Activated T-cell treated with anti-CD3 and anti-CD28 coated beads, Interleukin-2, amount 50 U/mL, for 72 hours (primary cell): Measurements from ENCODE around the gene MOCS3. TPM values are rescaled to one million over a fixed set of nuclear protein-coding genes. Genes with fewer than 3 reads are reported as not detected.
"Not testable (repeated sequence)": the region's sequence is repeated elsewhere in the genome, so short reads cannot be mapped to it uniquely, and the experiment has no call there.

Experiments
- ATAC-seq, 2 donors: fragments of 150-1000 bp; cut with Tn5 transposase; replicated peaks in 1 of 2; 2 replicates each; pipeline ENCODE4 v1.10.0; 2021; ENCODE audit warnings: moderate library complexity in 2 of 2, mild to moderate bottlenecking in 1 of 2
- DNase-seq, 2 donors: peaks; one replicate each; pipeline ENCODE4 v3.0.0; 2021 to 2022; ENCODE audit warnings: mixed read lengths in 1 of 2
- H3K27ac Mint-ChIP-seq: one replicate; pipeline ENCODE4 v1.8.0; 2022; ENCODE audit warnings: mild to moderate bottlenecking, moderate library complexity, mixed read lengths
- H3K27me3 Mint-ChIP-seq: one replicate; pipeline ENCODE4 v1.8.0; 2022; ENCODE audit warnings: low read depth, mixed read lengths
- H3K36me3 Mint-ChIP-seq, 2 donors: one replicate each; pipeline ENCODE4 v1.8.0; 2022; ENCODE audit warnings: mixed read lengths in 2 of 2, mild to moderate bottlenecking in 1 of 2; ENCODE audit not compliant: insufficient read depth in 2 of 2
- H3K4me1 Mint-ChIP-seq: one replicate; pipeline ENCODE4 v1.8.0; 2022; ENCODE audit warnings: low read depth, mixed read lengths
- H3K4me3 Mint-ChIP-seq, 2 donors: one replicate each; pipeline ENCODE4 v1.8.0; 2022; ENCODE audit warnings: mild to moderate bottlenecking in 2 of 2, mixed read lengths in 2 of 2, moderate library complexity in 2 of 2
- H3K9me3 Mint-ChIP-seq, 2 donors: one replicate each; pipeline ENCODE4 v1.8.0; 2022; ENCODE audit warnings: mixed read lengths in 2 of 2
- total RNA-seq, 2 donors: library from RNA; stranded (reverse); gene quantifications; one replicate each; pipeline ENCODE4 v1.2.3, GENCODE V29; 2022

The MOCS3 gene
- total RNA-seq, 2 donors from 2014 or later, result 4.1 to 4.2 TPM

DNA sequence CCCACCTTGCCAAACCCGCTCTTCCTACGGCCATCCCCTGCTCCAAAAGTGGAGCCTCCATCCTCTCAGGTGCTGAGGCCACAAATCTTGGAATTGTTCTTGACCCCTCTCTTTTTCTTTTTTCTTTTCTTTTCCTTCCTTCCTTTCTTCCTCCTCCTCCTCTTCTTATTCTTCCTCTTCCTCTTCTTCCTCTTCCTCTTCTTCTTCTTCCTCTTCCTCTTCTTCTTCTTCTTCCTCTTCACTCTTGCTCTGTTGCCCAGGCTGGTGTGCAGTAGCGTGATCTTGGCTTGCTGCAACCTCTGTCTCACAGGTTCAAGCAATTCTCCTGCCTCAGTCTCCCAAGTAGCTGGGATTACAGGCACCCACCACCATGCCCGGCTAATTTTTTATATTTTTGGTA lies 19.9 kb downstream of the MOCS3 start:
- not testable (repeated sequence) for H3K36me3 Mint-ChIP-seq, H3K27ac Mint-ChIP-seq, DNase-seq, H3K4me3 Mint-ChIP-seq, H3K9me3 Mint-ChIP-seq, ATAC-seq
- peaks cover 21% of the 10 kb centered on the region for H3K4me1 Mint-ChIP-seq
- H3K27me3 Mint-ChIP-seq, result peaks cover 41% of the 10 kb centered on the region

- ATAC-seq, result peak; percentile 89 to 92
- H3K4me1 Mint-ChIP-seq, result peaks cover 21% of the 10 kb centered on the region
- peak; percentile 61 to 68 for DNase-seq
- peaks cover 0 to 2% of the 10 kb centered on the region in 2 donors for H3K36me3 Mint-ChIP-seq
- no peaks in the 10 kb centered on the region for H3K9me3 Mint-ChIP-seq
- H3K27ac Mint-ChIP-seq, result peak overlapping the region; percentile 82
- H3K4me3 Mint-ChIP-seq, result peak overlapping the region; percentile 50 to 66
- peaks cover 43% of the 10 kb centered on the region for H3K27me3 Mint-ChIP-seq
Measured at GRCh38 chr20:50980071-50980681, 21.6 kb downstream of the MOCS3 start.

DNA sequence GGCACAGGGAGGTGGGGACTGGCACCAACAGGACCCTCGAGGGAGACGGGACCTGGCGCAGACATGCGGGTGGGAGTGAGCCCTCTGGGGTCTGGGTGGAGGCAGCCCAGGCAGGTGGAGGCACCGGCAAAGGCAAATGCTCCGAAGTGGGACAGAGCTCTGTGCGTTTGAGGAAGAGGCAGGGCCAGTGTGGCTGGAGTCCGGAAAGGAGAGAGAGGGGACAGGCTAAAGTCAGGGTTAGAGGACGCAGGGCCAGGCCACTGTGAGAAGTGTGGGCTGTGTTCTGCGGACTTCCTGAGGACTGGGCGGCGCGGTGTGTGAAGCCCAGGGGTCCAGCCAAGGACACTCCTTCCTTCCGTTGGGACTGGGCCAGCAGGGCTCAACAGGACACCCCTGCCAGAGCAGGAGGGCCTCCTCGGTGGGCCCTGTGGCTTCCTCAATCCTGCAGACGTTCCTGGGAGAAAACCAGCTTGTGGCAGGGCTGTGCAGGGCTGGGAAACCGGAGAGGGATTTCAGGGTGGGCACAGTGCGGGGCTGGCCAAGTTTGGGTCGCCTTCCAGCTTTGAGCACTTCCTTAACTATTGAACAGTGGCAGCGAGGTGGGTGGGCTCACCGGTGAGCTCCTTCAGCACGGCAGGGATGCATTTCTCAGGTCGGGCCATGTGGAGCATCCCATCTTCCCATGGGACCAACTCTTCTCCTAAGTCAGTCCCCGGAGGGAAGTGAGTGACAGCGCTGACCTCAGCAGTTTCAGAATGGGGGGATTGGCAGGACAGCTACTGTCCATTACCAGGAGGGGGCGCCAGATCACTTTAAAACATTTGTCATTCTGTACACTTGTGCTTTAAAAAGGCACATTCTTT lies 22.5 kb downstream of the MOCS3 start:
- ATAC-seq (peak; percentile 2 to 21), DNase-seq (peak; percentile 74 to 78)
- Mint-ChIP-seq H3K27me3 (peaks cover 41% of the 10 kb centered on the region), H3K4me1 (peaks cover 21% of the 10 kb centered on the region), H3K4me3 (peak overlapping the region; percentile 41 to 66), H3K27ac (no peak overlapping the region), H3K9me3 (no peaks in the 10 kb centered on the region), H3K36me3 (peaks cover 0 to 2% of the 10 kb centered on the region in 2 donors)

DNA sequence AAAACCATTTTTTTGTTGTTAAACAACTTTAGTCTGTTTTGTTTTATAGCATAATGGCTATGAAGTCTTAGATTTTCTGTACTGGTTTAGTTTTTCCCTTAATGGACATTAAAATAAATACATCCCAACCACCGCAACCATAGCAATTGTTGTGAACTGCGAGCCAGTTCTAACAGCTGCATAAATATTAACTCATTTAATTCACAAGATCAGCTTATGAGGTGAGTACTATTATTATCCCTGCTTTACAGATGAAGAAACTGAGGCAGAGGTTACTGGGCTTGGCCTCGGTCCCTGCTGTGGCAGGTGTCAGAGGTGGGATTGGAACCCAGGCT lies 23.1 kb downstream of the MOCS3 start:
- Mint-ChIP-seq H3K4me1 (peaks cover 21% of the 10 kb centered on the region), H3K27ac (no peak overlapping the region), H3K9me3 (no peaks in the 10 kb centered on the region), H3K36me3 (peaks cover 0 to 2% of the 10 kb centered on the region in 2 donors), H3K4me3 (no peak overlapping the region), H3K27me3 (peaks cover 44% of the 10 kb centered on the region)
- no peak for DNase-seq
- ATAC-seq, result no peak

- Mint-ChIP-seq H3K4me1 (peaks cover 21% of the 10 kb centered on the region), H3K4me3 (no peak overlapping the region), H3K27ac (no peak overlapping the region), H3K27me3 (peaks cover 46% of the 10 kb centered on the region), H3K9me3 (no peaks in the 10 kb centered on the region), H3K36me3 (peaks cover 0 to 2% of the 10 kb centered on the region in 2 donors)
- ATAC-seq (no peak), DNase-seq (no peak)
Measured at GRCh38 chr20:50982363-50982762, 23.7 kb downstream of the MOCS3 start.

- Mint-ChIP-seq H3K27me3 (peaks cover 49% of the 10 kb centered on the region), H3K4me1 (peaks cover 21% of the 10 kb centered on the region), H3K36me3 (peaks cover 0 to 2% of the 10 kb centered on the region in 2 donors), H3K9me3 (no peaks in the 10 kb centered on the region), H3K4me3 (no peak overlapping the region), H3K27ac (no peak overlapping the region)
- no peak for DNase-seq
- no peak for ATAC-seq
Measured at GRCh38 chr20:50983321-50983720, 24.7 kb downstream of the MOCS3 start.

DNA sequence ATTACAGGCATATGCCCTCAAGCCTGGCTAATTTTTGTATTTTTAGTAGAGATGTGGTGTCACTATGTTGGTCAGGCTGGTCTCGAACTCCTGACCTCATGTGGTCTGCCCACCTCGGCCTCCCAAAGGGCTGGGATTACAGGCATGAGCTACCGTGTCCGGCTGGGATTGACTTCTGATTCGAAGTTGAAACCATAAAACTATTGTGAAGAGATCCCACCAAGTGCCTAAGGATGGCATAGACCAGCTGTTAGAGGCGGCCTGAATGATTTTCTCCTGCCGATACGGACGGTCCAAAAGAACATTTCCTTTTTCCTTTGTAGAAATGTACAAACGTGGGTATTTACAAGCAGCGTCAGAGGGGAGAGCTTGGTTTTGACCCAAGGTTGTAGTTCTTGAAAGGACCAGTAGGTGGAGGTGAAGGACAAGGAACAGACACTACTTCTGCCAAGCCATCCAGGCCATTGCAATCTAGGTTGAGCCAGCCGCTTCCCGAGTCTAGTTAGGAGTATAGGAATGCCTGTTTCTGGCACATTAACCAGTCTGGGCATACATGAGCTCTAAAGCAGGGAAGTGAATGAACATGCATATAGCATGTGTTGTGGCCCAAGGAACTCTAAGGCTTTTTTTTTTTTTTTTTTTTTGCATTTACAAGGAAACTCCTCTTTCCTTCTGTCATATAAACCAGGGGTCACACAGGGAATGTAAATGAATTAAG lies 29.0 kb downstream of the MOCS3 start:
- Mint-ChIP-seq H3K27me3 (peaks cover 40% of the 10 kb centered on the region), H3K4me3 (no peak overlapping the region)

GRCh38 chr20:50991076-50991475 lies 32.5 kb downstream of the MOCS3 start:
- no peak for ATAC-seq
- Mint-ChIP-seq H3K27ac (no peak overlapping the region), H3K4me1 (peaks cover 7% of the 10 kb centered on the region), H3K9me3 (no peaks in the 10 kb centered on the region), H3K4me3 (no peak overlapping the region), H3K27me3 (peaks cover 24% of the 10 kb centered on the region), H3K36me3 (no peaks in the 10 kb centered on the region)
- no peak for DNase-seq

More for the DNA sequence above, 29.0 kb downstream of the MOCS3 start:
- ATAC-seq (peak; percentile 81), DNase-seq (peak; percentile 68 to 78)
- Mint-ChIP-seq H3K27ac (no peak overlapping the region), H3K9me3 (no peaks in the 10 kb centered on the region), H3K36me3 (no peaks in the 10 kb centered on the region), H3K4me1 (peaks cover under 1% of the 10 kb centered on the region)

GRCh38 chr20:50992336-50992732 lies 33.7 kb downstream of the MOCS3 start:
- H3K27me3 Mint-ChIP-seq, result peaks cover 12% of the 10 kb centered on the region
- DNase-seq, result no peak

DNA sequence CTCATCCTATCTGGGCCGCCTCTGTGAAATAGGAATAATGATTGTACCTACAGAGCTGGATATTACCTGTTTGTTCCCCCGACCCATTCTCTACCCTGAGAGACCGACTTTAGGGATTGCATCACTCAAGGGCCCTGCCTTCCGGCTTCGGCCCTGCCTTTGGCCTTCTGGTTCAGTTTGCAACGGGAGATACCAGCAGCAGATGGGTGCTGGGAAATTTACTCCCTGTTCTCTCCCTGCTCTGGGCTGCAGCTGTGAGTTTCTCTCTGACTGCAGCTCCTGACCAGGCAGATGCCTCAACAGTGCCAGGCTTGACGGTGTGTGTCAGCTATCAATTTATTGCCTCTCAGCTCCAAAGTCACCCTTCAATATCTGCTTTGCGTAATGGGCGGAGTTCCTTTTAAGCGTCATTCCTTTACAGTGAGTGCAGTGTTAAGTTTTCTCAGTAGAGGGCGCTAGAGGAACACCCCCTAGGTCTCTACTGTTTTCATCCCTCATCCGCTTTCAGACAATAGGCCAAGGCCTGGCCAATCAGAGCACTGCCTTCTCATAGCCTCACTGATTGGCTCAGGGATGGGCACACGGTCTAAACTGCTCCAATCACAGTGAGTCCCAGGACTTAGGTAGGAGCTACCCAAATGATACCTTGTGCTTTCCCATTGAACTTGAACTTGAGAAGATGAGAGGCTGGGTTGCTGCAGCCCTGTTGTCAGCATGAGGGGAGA lies 34.3 kb downstream of the MOCS3 start:
- no peak overlapping the region for H3K27ac Mint-ChIP-seq
- H3K9me3 Mint-ChIP-seq, result no peaks in the 10 kb centered on the region
- peaks cover 6% of the 10 kb centered on the region for H3K27me3 Mint-ChIP-seq
- ATAC-seq, result peak; percentile 99 to 100
- H3K36me3 Mint-ChIP-seq, result no peaks in the 10 kb centered on the region
- peaks cover 7% of the 10 kb centered on the region for H3K4me1 Mint-ChIP-seq
- H3K4me3 Mint-ChIP-seq, result no peak overlapping the region
- peak; percentile 61 to 72 for DNase-seq

More at GRCh38 chr20:50992336-50992732, 33.7 kb downstream of the MOCS3 start:
- Mint-ChIP-seq H3K9me3 (no peaks in the 10 kb centered on the region), H3K4me1 (peaks cover 7% of the 10 kb centered on the region), H3K4me3 (no peak overlapping the region), H3K36me3 (no peaks in the 10 kb centered on the region), H3K27ac (no peak overlapping the region)
- no peak for ATAC-seq

GRCh38 chr20:50993876-50994275 lies 35.3 kb downstream of the MOCS3 start:
- Mint-ChIP-seq H3K27me3 (peaks cover 12% of the 10 kb centered on the region), H3K4me3 (no peak overlapping the region), H3K4me1 (peaks cover 7% of the 10 kb centered on the region), H3K36me3 (no peaks in the 10 kb centered on the region), H3K9me3 (no peaks in the 10 kb centered on the region), H3K27ac (no peak overlapping the region)
- no peak for DNase-seq
- ATAC-seq, result no peak

GRCh38 chr20:50995506-50995905 lies 36.9 kb downstream of the MOCS3 start:
- H3K4me3 Mint-ChIP-seq, result no peak overlapping the region
- peaks cover 14% of the 10 kb centered on the region for H3K27me3 Mint-ChIP-seq
- ATAC-seq (no peak), DNase-seq (no peak)
- H3K36me3 Mint-ChIP-seq, result no peaks in the 10 kb centered on the region
- H3K4me1 Mint-ChIP-seq, result peaks cover 7% of the 10 kb centered on the region
- no peaks in the 10 kb centered on the region for H3K9me3 Mint-ChIP-seq
- H3K27ac Mint-ChIP-seq, result no peak overlapping the region
